SJCRH30 (cell line): Measurements from ENCODE around the gene IL1R2. TPM values are rescaled to one million over a fixed set of nuclear protein-coding genes. Genes with fewer than 3 reads are reported as not detected.

Experiments used
- DNase-seq, 2 experiments: peaks; one replicate each; pipeline ENCODE4 v3.0.0-alpha.2; 2015 to 2020
- H3K27ac ChIP-seq: fragments of 250-450 bp; sonication (Bioruptor Pico); 2 replicates; pipeline ENCODE4 v1.5.1; 2020; ENCODE audit warnings: mild to moderate bottlenecking, moderate library complexity
- H3K27me3 ChIP-seq: fragments of 250-450 bp; sonication (Bioruptor Pico); 2 replicates; pipeline ENCODE4 v1.5.1; 2020; ENCODE audit warnings: mild to moderate bottlenecking, moderate library complexity
- H3K36me3 ChIP-seq: fragments of 250-450 bp; sonication (Bioruptor Pico); 2 replicates; pipeline ENCODE4 v1.5.1; 2020; ENCODE audit warnings: mild to moderate bottlenecking, moderate library complexity
- H3K4me1 ChIP-seq: fragments of 250-450 bp; sonication (Bioruptor Pico); 2 replicates; pipeline ENCODE4 v1.5.1; 2020; ENCODE audit warnings: mild to moderate bottlenecking, moderate library complexity
- H3K4me3 ChIP-seq: fragments of 250-450 bp; sonication (Bioruptor Pico); 2 replicates; pipeline ENCODE4 v1.5.1; 2020; ENCODE audit warnings: mild to moderate bottlenecking, moderate library complexity
- H3K9me3 ChIP-seq: fragments of 250-450 bp; sonication (Bioruptor Pico); replicated peaks from 2 replicates; pipeline ENCODE4 v1.5.1; 2020; ENCODE audit warnings: mild to moderate bottlenecking, moderate library complexity
- total RNA-seq: library from RNA; depleted of rRNA; stranded (reverse); fragments of >200 nt; shearing (Covaris generic); gene quantifications from 2 replicates; pipeline ENCODE4 v1.2.3, GENCODE V29; 2014

The IL1R2 gene
- total RNA-seq, 1 experiment from 2014 or later = not detected

GRCh38 chr2:102014041-102014345, 22.2 kb downstream of the IL1R2 start:
- no peak for DNase-seq
- Histone ChIP-seq H3K36me3 (no peaks in the 10 kb centered on the region), H3K4me1 (no peaks in the 10 kb centered on the region), H3K27me3 (no peaks in the 10 kb centered on the region), H3K27ac (no peak overlapping the region), H3K4me3 (no peak overlapping the region), H3K9me3 (no peaks in the 10 kb centered on the region)

GRCh38 chr2:102015399-102015798, 23.6 kb downstream of the IL1R2 start:
- no peaks in the 10 kb centered on the region for H3K4me1 ChIP-seq
- no peaks in the 10 kb centered on the region for H3K36me3 ChIP-seq
- no peak overlapping the region for H3K27ac ChIP-seq
- no peaks in the 10 kb centered on the region for H3K27me3 ChIP-seq
- H3K4me3 ChIP-seq = no peak overlapping the region
- no peaks in the 10 kb centered on the region for H3K9me3 ChIP-seq
- no peak for DNase-seq

- Histone ChIP-seq H3K27me3 (no peaks in the 10 kb centered on the region), H3K4me3 (no peak overlapping the region), H3K4me1 (no peaks in the 10 kb centered on the region), H3K36me3 (no peaks in the 10 kb centered on the region), H3K27ac (no peak overlapping the region), H3K9me3 (no peaks in the 10 kb centered on the region)
- no peak for DNase-seq
Measured at GRCh38 chr2:102016399-102016955, 24.7 kb downstream of the IL1R2 start.

- H3K27ac ChIP-seq = no peak overlapping the region
- H3K4me3 ChIP-seq = no peak overlapping the region
- no peaks in the 10 kb centered on the region for H3K36me3 ChIP-seq
- no peaks in the 10 kb centered on the region for H3K4me1 ChIP-seq
- DNase-seq = no peak
- no peaks in the 10 kb centered on the region for H3K27me3 ChIP-seq
- no peaks in the 10 kb centered on the region for H3K9me3 ChIP-seq
Measured at GRCh38 chr2:102018823-102019445, 27.2 kb downstream of the IL1R2 start.

- Histone ChIP-seq H3K4me3 (no peak overlapping the region), H3K27ac (no peak overlapping the region), H3K27me3 (no peaks in the 10 kb centered on the region; the same call in 1 of the 2 replicates), H3K36me3 (no peaks in the 10 kb centered on the region), H3K9me3 (no peaks in the 10 kb centered on the region), H3K4me1 (no peaks in the 10 kb centered on the region)
- peak; percentile 64 to 84 for DNase-seq
Measured at GRCh38 chr2:102020596-102021170, 28.9 kb downstream of the IL1R2 start.

- Histone ChIP-seq H3K36me3 (no peaks in the 10 kb centered on the region), H3K4me3 (no peak overlapping the region), H3K27ac (no peak overlapping the region), H3K4me1 (no peaks in the 10 kb centered on the region), H3K27me3 (no peaks in the 10 kb centered on the region; the same call in 1 of the 2 replicates), H3K9me3 (no peaks in the 10 kb centered on the region)
- DNase-seq = no peak
Measured at GRCh38 chr2:102021779-102022178, 30.0 kb downstream of the IL1R2 start.

- no peaks in the 10 kb centered on the region for H3K4me1 ChIP-seq
- H3K4me3 ChIP-seq = no peak overlapping the region
- no peaks in the 10 kb centered on the region for H3K36me3 ChIP-seq
- H3K27me3 ChIP-seq = no peaks in the 10 kb centered on the region; the same call in 1 of the 2 replicates
- H3K27ac ChIP-seq = no peak overlapping the region
- no peaks in the 10 kb centered on the region for H3K9me3 ChIP-seq
- DNase-seq = no peak
Measured at GRCh38 chr2:102022884-102023539, 31.3 kb downstream of the IL1R2 start.

GRCh38 chr2:102024410-102024809, 32.6 kb downstream of the IL1R2 start:
- Histone ChIP-seq H3K4me3 (no peak overlapping the region), H3K4me1 (no peaks in the 10 kb centered on the region), H3K27ac (no peak overlapping the region), H3K9me3 (no peaks in the 10 kb centered on the region), H3K36me3 (no peaks in the 10 kb centered on the region), H3K27me3 (no peaks in the 10 kb centered on the region; the same call in 1 of the 2 replicates)
- no peak for DNase-seq

GRCh38 chr2:102025016-102025501, 33.3 kb downstream of the IL1R2 start:
- Histone ChIP-seq H3K36me3 (no peaks in the 10 kb centered on the region), H3K4me3 (no peak overlapping the region), H3K9me3 (no peaks in the 10 kb centered on the region), H3K27me3 (no peaks in the 10 kb centered on the region; the same call in 1 of the 2 replicates), H3K4me1 (no peaks in the 10 kb centered on the region), H3K27ac (no peak overlapping the region)
- no peak for DNase-seq

- H3K36me3 ChIP-seq = no peaks in the 10 kb centered on the region
- H3K9me3 ChIP-seq = no peaks in the 10 kb centered on the region
- H3K27ac ChIP-seq = no peak overlapping the region
- no peaks in the 10 kb centered on the region for H3K4me1 ChIP-seq
- H3K27me3 ChIP-seq = no peaks in the 10 kb centered on the region; the same call in 1 of the 2 replicates
- no peak for DNase-seq
- no peak overlapping the region for H3K4me3 ChIP-seq
Measured at GRCh38 chr2:102025583-102026267, 34.0 kb downstream of the IL1R2 start.

GRCh38 chr2:102027036-102027980, 35.5 kb downstream of the IL1R2 start:
- no peaks in the 10 kb centered on the region; the same call in 1 of the 2 replicates for H3K27me3 ChIP-seq
- DNase-seq = peak in 1 of 2 experiments; percentile 22
- H3K9me3 ChIP-seq = no peaks in the 10 kb centered on the region
- H3K36me3 ChIP-seq = no peaks in the 10 kb centered on the region
- no peak overlapping the region for H3K4me3 ChIP-seq
- no peak overlapping the region for H3K27ac ChIP-seq
- H3K4me1 ChIP-seq = no peaks in the 10 kb centered on the region

GRCh38 chr2:102028470-102028869, 36.7 kb downstream of the IL1R2 start:
- Histone ChIP-seq H3K27me3 (no peaks in the 10 kb centered on the region; the same call in 1 of the 2 replicates), H3K4me1 (no peaks in the 10 kb centered on the region), H3K27ac (no peak overlapping the region), H3K9me3 (no peaks in the 10 kb centered on the region), H3K4me3 (no peak overlapping the region), H3K36me3 (no peaks in the 10 kb centered on the region)
- DNase-seq = no peak

- no peak for DNase-seq
- no peaks in the 10 kb centered on the region; the same call in 1 of the 2 replicates for H3K27me3 ChIP-seq
- H3K9me3 ChIP-seq = no peaks in the 10 kb centered on the region
- no peak overlapping the region for H3K4me3 ChIP-seq
- no peaks in the 10 kb centered on the region for H3K36me3 ChIP-seq
- no peaks in the 10 kb centered on the region for H3K4me1 ChIP-seq
- H3K27ac ChIP-seq = no peak overlapping the region
Measured at GRCh38 chr2:102029405-102029804, 37.6 kb downstream of the IL1R2 start.

GRCh38 chr2:102029952-102030351, 38.2 kb downstream of the IL1R2 start:
- no peaks in the 10 kb centered on the region for H3K9me3 ChIP-seq
- no peak overlapping the region for H3K4me3 ChIP-seq
- H3K4me1 ChIP-seq = no peaks in the 10 kb centered on the region
- H3K36me3 ChIP-seq = no peaks in the 10 kb centered on the region
- DNase-seq = no peak
- no peaks in the 10 kb centered on the region for H3K27me3 ChIP-seq
- no peak overlapping the region for H3K27ac ChIP-seq
